ENCODE results near the gene PRICKLE1. TPM values are rescaled to one million over a fixed set of nuclear protein-coding genes. Genes with fewer than 3 reads are reported as not detected.

PRICKLE1 gene
- total and polyA plus RNA-seq, 10 of the 15 experiments (the other 5 are each of a cell fraction or from before 2014, with no cell fraction given), result 0.47 to 2.8 (median 0.86) TPM

DNA sequence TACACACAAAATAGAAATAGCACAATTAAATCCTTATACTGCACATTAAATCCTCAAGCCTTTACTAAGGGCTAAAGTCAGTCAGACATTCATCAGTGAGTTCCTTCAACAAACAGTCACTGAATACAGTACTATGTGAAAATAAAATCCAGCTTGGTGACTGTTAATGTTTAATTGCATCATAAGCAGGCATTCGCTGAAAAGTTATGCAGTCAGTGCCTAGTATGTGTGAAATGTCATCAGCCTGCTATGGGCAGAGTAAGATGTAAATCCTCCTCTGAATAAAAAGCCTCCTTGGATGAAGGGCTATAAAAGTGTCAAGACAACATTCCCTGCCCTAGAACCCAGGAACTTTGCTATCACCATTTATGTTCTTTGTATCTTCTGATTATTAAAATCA is 116.4 kb downstream of the PRICKLE1 start:
- no peaks in the 10 kb centered on the region for H4K20me1 ChIP-seq (ENCODE audit: control insufficient read depth, insufficient read depth)
- RAD21 ChIA-PET (ENCODE audit: unreplicated experiment), result no interaction called here
- SMC1A ChIA-PET (ENCODE audit: uncharacterized antibody, unreplicated experiment), result interaction anchor here (1.2 to 6.4 kb wide), 2 partner anchors 25 to 808 kb away, joined by 3 to 26 read pairs; no protein-coding TSS in a partner anchor
- H3K79me2 ChIP-seq (ENCODE audit: control insufficient read depth, insufficient read depth, low read length), result no peaks in the 10 kb centered on the region
- ATAC-seq (no peak), DNase-seq (ENCODE audit: low read depth, low spot score) (no peak), FAIRE-seq (no peak)
- POLR2A ChIA-PET, result interaction anchor here (0.5 kb wide), 1 partner anchor 27 kb away, joined by 3 read pairs; no protein-coding TSS in a partner anchor
- no peak overlapping the region for H3K4me3 ChIP-seq
- BruUV-seq (replicated peaks), result no TSS peak
- H3K36me3 ChIP-seq (ENCODE audit: control insufficient read depth in 2 of 2, insufficient read depth in 2 of 2, low read length in 1 of 2), result no peaks in the 10 kb centered on the region
- in situ Hi-C loops (cut with MboI) (no loop called here), intact Hi-C loops (cut with micrococcal nuclease; ENCODE audit: unreplicated experiment) (no loop called here)
- H3K9ac ChIP-seq (ENCODE audit: control insufficient read depth, insufficient read depth, low read length), result no peak overlapping the region
- no peak overlapping the region for H3K27ac ChIP-seq (ENCODE audit: control insufficient read depth, insufficient read depth)
- no peaks in the 10 kb centered on the region for H3K9me3 ChIP-seq (replicated peaks; ENCODE audit: control insufficient read depth, insufficient read depth, low read length)
- no peak overlapping the region for H2AFZ ChIP-seq (ENCODE audit: control insufficient read depth, low read depth, low read length)
- peaks cover 28% of the 10 kb centered on the region for H3K4me1 ChIP-seq (ENCODE audit: control insufficient read depth, insufficient read depth, low read length)
- no peak overlapping the region for H3K4me2 ChIP-seq (ENCODE audit: control insufficient read depth, insufficient read depth)
- no peak for TF ChIP-seq BACH1 (IDR thresholded peaks at IDR 0.05; ENCODE audit: borderline replicate concordance)
- TF ChIP-seq, protein P1, sequence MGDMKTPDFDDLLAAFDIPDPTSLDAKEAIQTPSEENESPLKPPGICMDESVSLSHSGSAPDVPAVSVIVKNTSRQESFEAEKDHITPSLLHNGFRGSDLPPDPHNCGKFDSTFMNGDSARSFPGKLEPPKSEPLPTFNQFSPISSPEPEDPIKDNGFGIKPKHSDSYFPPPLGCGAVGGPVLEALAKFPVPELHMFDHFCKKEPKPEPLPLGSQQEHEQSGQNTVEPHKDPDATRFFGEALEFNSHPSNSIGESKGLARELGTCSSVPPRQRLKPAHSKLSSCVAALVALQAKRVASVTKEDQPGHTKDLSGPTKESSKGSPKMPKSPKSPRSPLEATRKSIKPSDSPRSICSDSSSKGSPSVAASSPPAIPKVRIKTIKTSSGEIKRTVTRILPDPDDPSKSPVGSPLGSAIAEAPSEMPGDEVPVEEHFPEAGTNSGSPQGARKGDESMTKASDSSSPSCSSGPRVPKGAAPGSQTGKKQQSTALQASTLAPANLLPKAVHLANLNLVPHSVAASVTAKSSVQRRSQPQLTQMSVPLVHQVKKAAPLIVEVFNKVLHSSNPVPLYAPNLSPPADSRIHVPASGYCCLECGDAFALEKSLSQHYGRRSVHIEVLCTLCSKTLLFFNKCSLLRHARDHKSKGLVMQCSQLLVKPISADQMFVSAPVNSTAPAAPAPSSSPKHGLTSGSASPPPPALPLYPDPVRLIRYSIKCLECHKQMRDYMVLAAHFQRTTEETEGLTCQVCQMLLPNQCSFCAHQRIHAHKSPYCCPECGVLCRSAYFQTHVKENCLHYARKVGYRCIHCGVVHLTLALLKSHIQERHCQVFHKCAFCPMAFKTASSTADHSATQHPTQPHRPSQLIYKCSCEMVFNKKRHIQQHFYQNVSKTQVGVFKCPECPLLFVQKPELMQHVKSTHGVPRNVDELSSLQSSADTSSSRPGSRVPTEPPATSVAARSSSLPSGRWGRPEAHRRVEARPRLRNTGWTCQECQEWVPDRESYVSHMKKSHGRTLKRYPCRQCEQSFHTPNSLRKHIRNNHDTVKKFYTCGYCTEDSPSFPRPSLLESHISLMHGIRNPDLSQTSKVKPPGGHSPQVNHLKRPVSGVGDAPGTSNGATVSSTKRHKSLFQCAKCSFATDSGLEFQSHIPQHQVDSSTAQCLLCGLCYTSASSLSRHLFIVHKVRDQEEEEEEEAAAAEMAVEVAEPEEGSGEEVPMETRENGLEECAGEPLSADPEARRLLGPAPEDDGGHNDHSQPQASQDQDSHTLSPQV (IDR thresholded peaks at IDR 0.05), result no peak
- TF ChIP-seq, protein P2, sequence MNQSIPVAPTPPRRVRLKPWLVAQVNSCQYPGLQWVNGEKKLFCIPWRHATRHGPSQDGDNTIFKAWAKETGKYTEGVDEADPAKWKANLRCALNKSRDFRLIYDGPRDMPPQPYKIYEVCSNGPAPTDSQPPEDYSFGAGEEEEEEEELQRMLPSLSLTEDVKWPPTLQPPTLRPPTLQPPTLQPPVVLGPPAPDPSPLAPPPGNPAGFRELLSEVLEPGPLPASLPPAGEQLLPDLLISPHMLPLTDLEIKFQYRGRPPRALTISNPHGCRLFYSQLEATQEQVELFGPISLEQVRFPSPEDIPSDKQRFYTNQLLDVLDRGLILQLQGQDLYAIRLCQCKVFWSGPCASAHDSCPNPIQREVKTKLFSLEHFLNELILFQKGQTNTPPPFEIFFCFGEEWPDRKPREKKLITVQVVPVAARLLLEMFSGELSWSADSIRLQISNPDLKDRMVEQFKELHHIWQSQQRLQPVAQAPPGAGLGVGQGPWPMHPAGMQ (IDR thresholded peaks at IDR 0.05; ENCODE audit: borderline replicate concordance), result no peak
- TF ChIP-seq CHD1 (IDR thresholded peaks at IDR 0.05; ENCODE audit: low read depth, low read length), result no peak
- TF ChIP-seq, protein P3, sequence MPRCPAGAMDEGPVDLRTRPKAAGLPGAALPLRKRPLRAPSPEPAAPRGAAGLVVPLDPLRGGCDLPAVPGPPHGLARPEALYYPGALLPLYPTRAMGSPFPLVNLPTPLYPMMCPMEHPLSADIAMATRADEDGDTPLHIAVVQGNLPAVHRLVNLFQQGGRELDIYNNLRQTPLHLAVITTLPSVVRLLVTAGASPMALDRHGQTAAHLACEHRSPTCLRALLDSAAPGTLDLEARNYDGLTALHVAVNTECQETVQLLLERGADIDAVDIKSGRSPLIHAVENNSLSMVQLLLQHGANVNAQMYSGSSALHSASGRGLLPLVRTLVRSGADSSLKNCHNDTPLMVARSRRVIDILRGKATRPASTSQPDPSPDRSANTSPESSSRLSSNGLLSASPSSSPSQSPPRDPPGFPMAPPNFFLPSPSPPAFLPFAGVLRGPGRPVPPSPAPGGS (IDR thresholded peaks at IDR 0.05; ENCODE audit: borderline replicate concordance, insufficient read depth, low read depth, low read length, poor library complexity, severe bottlenecking), result no peak
- TF ChIP-seq TCF7 (IDR thresholded peaks at IDR 0.05; ENCODE audit: borderline replicate concordance), result no peak
- no peak for TF ChIP-seq MYC (IDR thresholded peaks at IDR 0.05; ENCODE audit: insufficient read depth, insufficient read length, insufficient replicate concordance, low read length, severe bottlenecking)
- TF ChIP-seq NFYA (IDR thresholded peaks at IDR 0.05; ENCODE audit: borderline replicate concordance, low read depth, low read length), result no peak
- TF ChIP-seq ATF3 (IDR thresholded peaks at IDR 0.05; ENCODE audit: borderline replicate concordance, extremely low read depth, low read depth, low read length), result no peak
- no peak for TF ChIP-seq MAX (IDR thresholded peaks at IDR 0.05; ENCODE audit: low read depth, low read length)
- H3K27me3 ChIP-seq (replicated peaks in 1 of 2; ENCODE audit: control insufficient read depth in 2 of 2, insufficient read depth in 2 of 2, low read length in 1 of 2), result no peaks in the 10 kb centered on the region
- WGBS (ENCODE audit: insufficient coverage, insufficient replicate concordance, low lambda C conversion rate, missing lambda C conversion rate), result 96% methylated on average over 1 of the region's 1 CpG
- CTCF ChIA-PET, result interaction anchor here (1.6 to 11.4 kb wide), 2 partner anchors 10 to 100 kb away, joined by 7 to 87 read pairs; no protein-coding TSS in a partner anchor

Measured in GM12878 (cell line).